ENCODE measurements around the gene RHOV. TPM values are rescaled to one million over a fixed set of nuclear protein-coding genes. Genes with fewer than 3 reads are reported as not detected.
"Not testable (repeated sequence)": the region's sequence is repeated elsewhere in the genome, so short reads cannot be mapped to it uniquely, and the experiment has no call there.

RHOV gene
- total RNA-seq, 1 donor from 2014 or later = 7.1 TPM

DNA sequence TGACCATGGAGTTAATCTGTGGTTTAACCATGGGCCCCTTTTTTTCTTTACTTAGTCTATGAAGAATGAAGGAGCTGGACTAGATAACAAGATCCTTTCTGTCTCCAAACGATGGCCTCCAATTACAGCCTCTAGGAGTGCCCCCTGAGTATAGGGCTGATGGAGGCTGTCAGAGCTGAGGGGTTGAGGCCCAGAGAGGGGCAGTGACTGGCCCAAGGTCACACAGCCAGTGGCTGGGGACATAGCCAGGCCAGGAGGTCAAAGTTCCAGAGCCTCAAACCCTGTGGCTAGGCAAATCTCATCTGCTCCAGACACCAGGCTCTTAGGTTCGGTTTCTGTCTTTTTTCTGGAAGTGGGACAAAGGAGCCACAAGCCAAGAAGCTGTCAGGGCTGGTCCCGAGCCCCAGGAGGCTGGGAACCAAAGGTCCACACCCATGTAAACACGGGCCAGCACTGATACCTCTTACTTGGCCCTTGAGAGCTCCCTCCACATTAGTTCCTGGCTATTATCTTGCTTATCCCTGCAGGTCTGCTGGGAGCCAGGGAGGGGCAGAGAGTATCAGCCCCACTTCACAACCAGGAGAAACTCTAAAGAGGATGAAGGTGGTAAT lies 10.3 kb downstream of the RHOV start:
- Histone ChIP-seq H3K4me3 (ENCODE audit: low read depth, low read length) (no peak overlapping the region), H3K36me3 (ENCODE audit: control insufficient read depth, insufficient read depth, low read length) (no peaks in the 10 kb centered on the region), H3K27me3 (ENCODE audit: control insufficient read depth, insufficient read depth, low read length) (no peaks in the 10 kb centered on the region)
- TF ChIP-seq, protein P1, sequence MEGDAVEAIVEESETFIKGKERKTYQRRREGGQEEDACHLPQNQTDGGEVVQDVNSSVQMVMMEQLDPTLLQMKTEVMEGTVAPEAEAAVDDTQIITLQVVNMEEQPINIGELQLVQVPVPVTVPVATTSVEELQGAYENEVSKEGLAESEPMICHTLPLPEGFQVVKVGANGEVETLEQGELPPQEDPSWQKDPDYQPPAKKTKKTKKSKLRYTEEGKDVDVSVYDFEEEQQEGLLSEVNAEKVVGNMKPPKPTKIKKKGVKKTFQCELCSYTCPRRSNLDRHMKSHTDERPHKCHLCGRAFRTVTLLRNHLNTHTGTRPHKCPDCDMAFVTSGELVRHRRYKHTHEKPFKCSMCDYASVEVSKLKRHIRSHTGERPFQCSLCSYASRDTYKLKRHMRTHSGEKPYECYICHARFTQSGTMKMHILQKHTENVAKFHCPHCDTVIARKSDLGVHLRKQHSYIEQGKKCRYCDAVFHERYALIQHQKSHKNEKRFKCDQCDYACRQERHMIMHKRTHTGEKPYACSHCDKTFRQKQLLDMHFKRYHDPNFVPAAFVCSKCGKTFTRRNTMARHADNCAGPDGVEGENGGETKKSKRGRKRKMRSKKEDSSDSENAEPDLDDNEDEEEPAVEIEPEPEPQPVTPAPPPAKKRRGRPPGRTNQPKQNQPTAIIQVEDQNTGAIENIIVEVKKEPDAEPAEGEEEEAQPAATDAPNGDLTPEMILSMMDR (IDR thresholded peaks at IDR 0.05; ENCODE audit: insufficient read depth, low read length, severe bottlenecking) = no peak
- FAIRE-seq (no peak), DNase-seq (ENCODE audit: low read depth) (no peak)

DNA sequence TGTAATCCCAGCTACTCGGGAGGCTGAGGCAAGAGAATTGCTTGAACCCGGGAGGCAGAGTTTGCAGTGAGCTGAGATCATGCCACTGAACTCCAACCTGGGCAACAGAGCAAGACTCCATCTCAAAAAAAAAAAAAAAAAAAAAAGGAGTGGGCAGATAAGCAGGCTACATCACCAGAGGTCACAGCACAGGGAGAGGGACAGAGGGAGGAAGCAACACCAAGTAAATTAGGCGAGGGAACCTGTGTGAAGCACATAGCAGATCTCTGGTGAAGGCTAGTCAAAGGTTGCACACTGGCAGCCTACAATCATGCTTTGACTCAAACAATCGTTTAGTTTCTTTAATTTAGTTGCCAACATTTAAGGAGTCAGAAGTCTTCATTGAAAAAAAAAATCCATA lies 12.9 kb downstream of the RHOV start:
- not testable (repeated sequence) for H3K27me3 ChIP-seq (ENCODE audit: control insufficient read depth, insufficient read depth, low read length); FAIRE-seq

DNA sequence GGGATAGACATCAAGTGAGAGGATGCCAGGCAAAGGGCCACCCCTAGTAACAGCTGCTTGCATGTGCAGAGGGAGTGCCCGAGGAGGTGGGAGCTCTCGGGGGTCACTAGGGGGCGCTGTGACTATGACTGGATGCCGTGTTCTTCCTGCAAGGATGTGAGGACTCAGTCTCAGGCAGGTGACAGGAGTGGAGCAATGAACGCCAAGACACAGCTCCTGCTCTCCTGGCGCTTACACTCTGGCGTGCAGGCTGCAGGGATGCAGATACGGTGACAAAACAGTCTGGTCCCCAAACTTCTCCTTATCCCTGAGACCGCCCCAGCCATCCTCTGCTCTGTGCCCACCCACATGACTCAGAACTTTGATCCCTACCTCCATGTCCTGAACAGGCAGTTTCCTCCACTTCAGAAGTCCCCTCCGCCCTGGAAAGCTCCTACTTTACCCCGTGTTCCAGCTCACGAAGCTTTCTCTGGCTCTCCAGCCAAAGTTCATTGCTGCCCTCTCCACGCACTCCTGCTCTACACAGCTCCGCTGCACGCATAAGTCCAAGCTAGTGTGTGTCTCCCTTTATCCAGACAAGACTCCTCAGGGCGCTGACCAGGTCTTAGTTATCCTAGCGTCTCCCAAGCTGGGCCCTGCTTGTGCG lies 14.7 kb downstream of the RHOV start:
- DNase-seq (ENCODE audit: low read depth) (peak; percentile 79), FAIRE-seq (peak; percentile 58)
- no peaks in the 10 kb centered on the region for H3K27me3 ChIP-seq (ENCODE audit: control insufficient read depth, insufficient read depth, low read length)
- TF ChIP-seq, protein P1 (IDR thresholded peaks at IDR 0.05; ENCODE audit: insufficient read depth, low read length, severe bottlenecking) = peak; percentile 98
- H3K4me3 ChIP-seq (ENCODE audit: low read depth, low read length) = no peak overlapping the region
- H3K36me3 ChIP-seq (ENCODE audit: control insufficient read depth, insufficient read depth, low read length) = peaks cover 23% of the 10 kb centered on the region

More for the DNA sequence above, 12.9 kb downstream of the RHOV start:
- not testable (repeated sequence) for H3K4me3 ChIP-seq (ENCODE audit: low read depth, low read length); DNase-seq (ENCODE audit: low read depth)
- peaks cover 11% of the 10 kb centered on the region for H3K36me3 ChIP-seq (ENCODE audit: control insufficient read depth, insufficient read depth, low read length)

DNA sequence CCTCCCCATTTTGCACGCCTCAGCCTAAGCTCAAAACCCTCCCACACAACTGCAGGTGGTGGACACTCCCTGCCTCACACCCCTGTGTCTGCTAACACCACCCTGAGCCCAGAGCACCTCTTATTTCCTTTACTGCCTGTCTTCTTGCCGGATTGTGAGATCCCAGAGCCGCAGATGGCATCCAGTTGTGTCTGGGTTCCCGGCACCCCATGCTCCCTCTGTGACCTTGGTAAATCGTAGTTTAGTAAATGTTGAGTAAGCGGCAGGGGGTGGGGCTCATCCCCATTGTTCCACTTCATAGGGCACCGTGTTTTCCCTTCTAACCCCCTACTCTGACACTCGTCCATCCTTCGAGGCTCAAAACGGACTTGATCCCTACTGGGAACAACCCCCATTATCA lies 15.3 kb downstream of the RHOV start:
- no peak for DNase-seq (ENCODE audit: low read depth)
- Histone ChIP-seq H3K36me3 (ENCODE audit: control insufficient read depth, insufficient read depth, low read length) (peaks cover 27% of the 10 kb centered on the region), H3K27me3 (ENCODE audit: control insufficient read depth, insufficient read depth, low read length) (no peaks in the 10 kb centered on the region), H3K4me3 (ENCODE audit: low read depth, low read length) (no peak overlapping the region)
- TF ChIP-seq, protein P1 (IDR thresholded peaks at IDR 0.05; ENCODE audit: insufficient read depth, low read length, severe bottlenecking) = no peak
- FAIRE-seq = no peak

DNA sequence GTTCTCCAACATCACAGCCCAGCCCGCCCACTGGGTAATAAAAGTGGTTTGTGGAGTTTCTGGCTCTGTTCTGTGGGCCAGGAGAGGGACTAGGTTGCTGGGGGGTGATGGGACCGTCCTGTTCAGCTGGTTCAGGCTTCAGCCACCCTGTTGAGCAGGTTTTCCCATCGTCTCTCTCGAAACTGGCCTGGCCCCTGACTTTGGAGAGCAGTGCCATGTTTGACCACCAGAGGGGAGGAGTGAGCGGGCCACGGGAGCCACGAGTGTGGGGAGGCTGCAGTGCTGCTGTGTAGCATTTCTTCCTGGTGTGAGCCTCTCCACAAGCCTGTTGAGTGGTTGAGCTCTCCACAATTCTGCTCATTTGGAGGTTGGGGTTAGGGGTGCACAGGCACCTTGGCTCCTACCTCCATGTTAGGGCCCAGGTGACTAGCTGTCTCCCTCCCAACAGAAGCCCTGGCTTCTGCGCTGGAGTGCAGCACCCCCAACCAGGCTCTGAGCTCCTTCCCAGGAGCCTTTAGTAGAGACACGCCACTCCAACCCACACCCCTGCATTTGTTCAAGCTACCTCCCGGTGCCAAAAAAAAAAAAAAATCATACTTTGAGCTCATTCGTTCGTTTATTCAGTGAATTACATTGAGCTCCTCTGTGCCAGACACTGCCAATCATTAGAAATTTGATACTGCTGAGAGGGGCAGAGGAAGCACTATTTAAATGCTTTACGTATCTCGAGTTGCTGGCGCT lies 16.3 kb downstream of the RHOV start:
- no peak overlapping the region for H3K4me3 ChIP-seq (ENCODE audit: low read depth, low read length)
- H3K36me3 ChIP-seq (ENCODE audit: control insufficient read depth, insufficient read depth, low read length) = peaks cover 35% of the 10 kb centered on the region
- TF ChIP-seq, protein P1 (IDR thresholded peaks at IDR 0.05; ENCODE audit: insufficient read depth, low read length, severe bottlenecking) = peak; percentile 99
- no peaks in the 10 kb centered on the region for H3K27me3 ChIP-seq (ENCODE audit: control insufficient read depth, insufficient read depth, low read length)
- FAIRE-seq (peak; percentile 36), DNase-seq (ENCODE audit: low read depth) (peak; percentile 70)

DNA sequence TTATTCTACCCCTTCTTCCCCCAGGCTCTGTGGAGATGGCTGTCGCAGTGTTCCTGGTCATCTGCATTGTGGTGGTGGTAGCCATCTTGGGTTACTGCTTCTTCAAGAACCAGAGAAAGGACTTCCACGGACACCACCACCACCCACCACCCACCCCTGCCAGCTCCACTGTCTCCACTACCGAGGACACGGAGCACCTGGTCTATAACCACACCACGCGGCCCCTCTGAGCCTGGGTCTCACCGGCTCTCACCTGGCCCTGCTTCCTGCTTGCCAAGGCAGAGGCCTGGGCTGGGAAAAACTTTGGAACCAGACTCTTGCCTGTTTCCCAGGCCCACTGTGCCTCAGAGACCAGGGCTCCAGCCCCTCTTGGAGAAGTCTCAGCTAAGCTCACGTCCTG lies 17.3 kb downstream of the RHOV start:
- TF ChIP-seq, protein P1 (IDR thresholded peaks at IDR 0.05; ENCODE audit: insufficient read depth, low read length, severe bottlenecking) = no peak
- FAIRE-seq = no peak
- Histone ChIP-seq H3K27me3 (ENCODE audit: control insufficient read depth, insufficient read depth, low read length) (no peaks in the 10 kb centered on the region), H3K4me3 (ENCODE audit: low read depth, low read length) (no peak overlapping the region), H3K36me3 (ENCODE audit: control insufficient read depth, insufficient read depth, low read length) (peaks cover 41% of the 10 kb centered on the region)
- DNase-seq (ENCODE audit: low read depth) = no peak

Data from bronchial epithelial cell (primary cell).